H1 (cell line): ENCODE measurements around the gene SLC25A45. TPM values are rescaled to one million over a fixed set of nuclear protein-coding genes. Genes with fewer than 3 reads are reported as not detected.

Experiments
- ATF3 ChIP-seq: IDR thresholded peaks from 2 replicates; pipeline ENCODE4 v1.6.1; 2011; ENCODE audit warnings: low read depth, mild to moderate bottlenecking, low read length; ENCODE audit not compliant: insufficient read depth
- CBX8 ChIP-seq: fragments of 300-800, 300-1000 bp; sonication (generic); IDR thresholded peaks from 2 replicates; pipeline ENCODE4 v1.7.1; 2016; ENCODE audit warnings: low read depth, low read length, borderline replicate concordance
- EZH2 ChIP-seq: fragments of 200-600 bp; sonication (generic); IDR thresholded peaks from 2 replicates; pipeline ENCODE4 v1.7.1; 2012; ENCODE audit warnings: low read depth, mild to moderate bottlenecking, moderate library complexity, low read length, inconsistent platforms; ENCODE audit not compliant: severe bottlenecking
- POLR2AphosphoS5 ChIP-seq: IDR thresholded peaks from 2 replicates; pipeline ENCODE4 v1.6.1; 2011; ENCODE audit warnings: low read depth, low read length
- SAP30 ChIP-seq: fragments of 300-600 bp; sonication (generic); IDR thresholded peaks from 2 replicates; pipeline ENCODE4 v1.7.1; 2012; ENCODE audit warnings: low read length, moderate library complexity, mild to moderate bottlenecking, inconsistent platforms; ENCODE audit not compliant: insufficient read depth, insufficient replicate concordance
- SIN3A ChIP-seq, 2 experiments: IDR thresholded peaks in 1 of 2; conservative IDR thresholded peaks in 1 of 2; 2 replicates each; pipeline ENCODE4 v1.6.1; 2011 to 2012; ENCODE audit warnings: low read length in 2 of 2, improper control_type of control experiment in 1 of 2, low read depth in 1 of 2, mild to moderate bottlenecking in 1 of 2
- SRF ChIP-seq: IDR thresholded peaks from 2 replicates; pipeline ENCODE4 v1.6.1; 2011; ENCODE audit warnings: mild to moderate bottlenecking, low read depth, low read length, moderate library complexity
- polyA plus RNA-seq, 7 experiments: library from polyadenylated mRNA; depleted of rRNA in 3 of 7; stranded (reverse) in 5 of 7; unstranded in 2 of 7; fragments of >200 nt in 5 of 7; fragments of 200-250 nt in 2 of 7; gene quantifications; 1 replicate in 5 of 7; 2 replicates in 1 of 7; 4 replicates in 1 of 7; pipeline versions ENCODE4 v1.2.1 to v1.2.3, GENCODE V29; 2011 to 2013; ENCODE audit warnings: missing spikeins in 2 of 7, mixed read lengths in 2 of 7
- total RNA-seq: library from RNA; stranded (reverse); fragmentation: NEBNext Ultra II Directional; extraction: Animal tissue kit (Norgen Biotek cat#: 25700); gene quantifications from 2 replicates; pipeline ENCODE4 v1.2.1, GENCODE V29; 2021
- TF ChIP-seq, protein P1 (sequence below): fragments of 300-600 bp; sonication (generic); IDR thresholded peaks from 2 replicates; pipeline ENCODE4 v1.7.1; 2012; ENCODE audit warnings: low read length, moderate library complexity, mild to moderate bottlenecking, inconsistent platforms; ENCODE audit not compliant: insufficient replicate concordance

The SLC25A45 gene
- total and polyA plus RNA-seq, 2 of the 8 experiments (the other 6 are each of a cell fraction or from before 2014, with no cell fraction given) = 0.54 to 0.59 TPM

DNA sequence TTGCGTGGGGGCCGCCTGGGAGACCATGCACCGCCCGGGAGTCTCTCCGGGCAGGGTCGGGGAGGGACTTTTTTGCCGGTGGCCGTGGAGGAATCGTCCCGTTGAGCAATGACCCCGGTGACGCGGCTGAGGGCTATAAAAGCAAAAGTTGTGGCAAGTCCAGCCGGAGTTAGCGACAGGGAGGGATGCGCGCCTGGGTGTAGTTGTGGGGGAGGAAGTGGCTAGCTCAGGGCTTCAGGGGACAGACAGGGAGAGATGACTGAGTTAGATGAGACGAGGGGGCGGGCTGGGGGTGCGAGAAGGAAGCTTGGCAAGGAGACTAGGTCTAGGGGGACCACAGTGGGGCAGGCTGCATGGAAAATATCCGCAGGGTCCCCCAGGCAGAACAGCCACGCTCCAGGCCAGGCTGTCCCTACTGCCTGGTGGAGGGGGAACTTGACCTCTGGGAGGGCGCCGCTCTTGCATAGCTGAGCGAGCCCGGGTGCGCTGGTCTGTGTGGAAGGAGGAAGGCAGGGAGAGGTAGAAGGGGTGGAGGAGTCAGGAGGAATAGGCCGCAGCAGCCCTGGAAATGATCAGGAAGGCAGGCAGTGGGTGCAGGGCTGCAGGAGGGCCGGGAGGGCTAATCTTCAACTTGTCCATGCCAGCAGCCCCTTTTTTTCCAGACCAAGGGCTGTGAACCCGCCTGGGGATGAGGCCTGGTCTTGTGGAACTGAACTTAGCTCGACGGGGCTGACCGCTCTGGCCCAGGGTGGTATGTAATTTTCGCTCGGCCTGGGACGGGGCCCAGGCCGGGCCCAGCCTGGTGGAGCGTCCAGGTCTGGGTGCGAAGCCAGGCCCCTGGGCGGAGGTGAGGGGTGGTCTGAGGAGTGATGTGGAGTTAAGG, 40.4 kb upstream of the SLC25A45 start, which contains the start of gene NEAT1 (continued):
- TF ChIP-seq, protein P1, sequence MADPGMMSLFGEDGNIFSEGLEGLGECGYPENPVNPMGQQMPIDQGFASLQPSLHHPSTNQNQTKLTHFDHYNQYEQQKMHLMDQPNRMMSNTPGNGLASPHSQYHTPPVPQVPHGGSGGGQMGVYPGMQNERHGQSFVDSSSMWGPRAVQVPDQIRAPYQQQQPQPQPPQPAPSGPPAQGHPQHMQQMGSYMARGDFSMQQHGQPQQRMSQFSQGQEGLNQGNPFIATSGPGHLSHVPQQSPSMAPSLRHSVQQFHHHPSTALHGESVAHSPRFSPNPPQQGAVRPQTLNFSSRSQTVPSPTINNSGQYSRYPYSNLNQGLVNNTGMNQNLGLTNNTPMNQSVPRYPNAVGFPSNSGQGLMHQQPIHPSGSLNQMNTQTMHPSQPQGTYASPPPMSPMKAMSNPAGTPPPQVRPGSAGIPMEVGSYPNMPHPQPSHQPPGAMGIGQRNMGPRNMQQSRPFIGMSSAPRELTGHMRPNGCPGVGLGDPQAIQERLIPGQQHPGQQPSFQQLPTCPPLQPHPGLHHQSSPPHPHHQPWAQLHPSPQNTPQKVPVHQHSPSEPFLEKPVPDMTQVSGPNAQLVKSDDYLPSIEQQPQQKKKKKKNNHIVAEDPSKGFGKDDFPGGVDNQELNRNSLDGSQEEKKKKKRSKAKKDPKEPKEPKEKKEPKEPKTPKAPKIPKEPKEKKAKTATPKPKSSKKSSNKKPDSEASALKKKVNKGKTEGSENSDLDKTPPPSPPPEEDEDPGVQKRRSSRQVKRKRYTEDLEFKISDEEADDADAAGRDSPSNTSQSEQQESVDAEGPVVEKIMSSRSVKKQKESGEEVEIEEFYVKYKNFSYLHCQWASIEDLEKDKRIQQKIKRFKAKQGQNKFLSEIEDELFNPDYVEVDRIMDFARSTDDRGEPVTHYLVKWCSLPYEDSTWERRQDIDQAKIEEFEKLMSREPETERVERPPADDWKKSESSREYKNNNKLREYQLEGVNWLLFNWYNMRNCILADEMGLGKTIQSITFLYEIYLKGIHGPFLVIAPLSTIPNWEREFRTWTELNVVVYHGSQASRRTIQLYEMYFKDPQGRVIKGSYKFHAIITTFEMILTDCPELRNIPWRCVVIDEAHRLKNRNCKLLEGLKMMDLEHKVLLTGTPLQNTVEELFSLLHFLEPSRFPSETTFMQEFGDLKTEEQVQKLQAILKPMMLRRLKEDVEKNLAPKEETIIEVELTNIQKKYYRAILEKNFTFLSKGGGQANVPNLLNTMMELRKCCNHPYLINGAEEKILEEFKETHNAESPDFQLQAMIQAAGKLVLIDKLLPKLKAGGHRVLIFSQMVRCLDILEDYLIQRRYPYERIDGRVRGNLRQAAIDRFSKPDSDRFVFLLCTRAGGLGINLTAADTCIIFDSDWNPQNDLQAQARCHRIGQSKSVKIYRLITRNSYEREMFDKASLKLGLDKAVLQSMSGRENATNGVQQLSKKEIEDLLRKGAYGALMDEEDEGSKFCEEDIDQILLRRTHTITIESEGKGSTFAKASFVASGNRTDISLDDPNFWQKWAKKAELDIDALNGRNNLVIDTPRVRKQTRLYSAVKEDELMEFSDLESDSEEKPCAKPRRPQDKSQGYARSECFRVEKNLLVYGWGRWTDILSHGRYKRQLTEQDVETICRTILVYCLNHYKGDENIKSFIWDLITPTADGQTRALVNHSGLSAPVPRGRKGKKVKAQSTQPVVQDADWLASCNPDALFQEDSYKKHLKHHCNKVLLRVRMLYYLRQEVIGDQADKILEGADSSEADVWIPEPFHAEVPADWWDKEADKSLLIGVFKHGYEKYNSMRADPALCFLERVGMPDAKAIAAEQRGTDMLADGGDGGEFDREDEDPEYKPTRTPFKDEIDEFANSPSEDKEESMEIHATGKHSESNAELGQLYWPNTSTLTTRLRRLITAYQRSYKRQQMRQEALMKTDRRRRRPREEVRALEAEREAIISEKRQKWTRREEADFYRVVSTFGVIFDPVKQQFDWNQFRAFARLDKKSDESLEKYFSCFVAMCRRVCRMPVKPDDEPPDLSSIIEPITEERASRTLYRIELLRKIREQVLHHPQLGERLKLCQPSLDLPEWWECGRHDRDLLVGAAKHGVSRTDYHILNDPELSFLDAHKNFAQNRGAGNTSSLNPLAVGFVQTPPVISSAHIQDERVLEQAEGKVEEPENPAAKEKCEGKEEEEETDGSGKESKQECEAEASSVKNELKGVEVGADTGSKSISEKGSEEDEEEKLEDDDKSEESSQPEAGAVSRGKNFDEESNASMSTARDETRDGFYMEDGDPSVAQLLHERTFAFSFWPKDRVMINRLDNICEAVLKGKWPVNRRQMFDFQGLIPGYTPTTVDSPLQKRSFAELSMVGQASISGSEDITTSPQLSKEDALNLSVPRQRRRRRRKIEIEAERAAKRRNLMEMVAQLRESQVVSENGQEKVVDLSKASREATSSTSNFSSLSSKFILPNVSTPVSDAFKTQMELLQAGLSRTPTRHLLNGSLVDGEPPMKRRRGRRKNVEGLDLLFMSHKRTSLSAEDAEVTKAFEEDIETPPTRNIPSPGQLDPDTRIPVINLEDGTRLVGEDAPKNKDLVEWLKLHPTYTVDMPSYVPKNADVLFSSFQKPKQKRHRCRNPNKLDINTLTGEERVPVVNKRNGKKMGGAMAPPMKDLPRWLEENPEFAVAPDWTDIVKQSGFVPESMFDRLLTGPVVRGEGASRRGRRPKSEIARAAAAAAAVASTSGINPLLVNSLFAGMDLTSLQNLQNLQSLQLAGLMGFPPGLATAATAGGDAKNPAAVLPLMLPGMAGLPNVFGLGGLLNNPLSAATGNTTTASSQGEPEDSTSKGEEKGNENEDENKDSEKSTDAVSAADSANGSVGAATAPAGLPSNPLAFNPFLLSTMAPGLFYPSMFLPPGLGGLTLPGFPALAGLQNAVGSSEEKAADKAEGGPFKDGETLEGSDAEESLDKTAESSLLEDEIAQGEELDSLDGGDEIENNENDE = no peak
- TF ChIP-seq ATF3 (no peak), SAP30 (no peak), POLR2AphosphoS5 (peak; percentile 99), SRF (no peak), SIN3A (conservative IDR thresholded peaks at IDR 0.05 in 1 of 2, IDR thresholded peaks at IDR 0.05 in 1 of 2; ENCODE audit: low read depth in 1 of 2, low read length in 2 of 2) (peak; percentile 29 to 66; a peak in 2 of 4 replicates), CBX8 (no peak), EZH2 (no peak)
